Left lung (tissue), 10 donors: ENCODE measurements around the gene BUD23. TPM values are rescaled to one million over a fixed set of nuclear protein-coding genes. Genes with fewer than 3 reads are reported as not detected.

Experiments
- ATAC-seq: fragments of 200-7000 bp; cut with Tn5 transposase; one replicate; pipeline ENCODE4 v1.9.1; 2020; ENCODE audit warnings: moderate library complexity
- DNase-seq, 4 donors: peaks; one replicate each; pipeline ENCODE4 v3.0.0-alpha.2; 2013 to 2020
- H3K27ac ChIP-seq, 2 donors: fragments of 200-600 bp; sonication (generic) in 1 of 2; one replicate each; pipeline versions ENCODE4 v1.5.0 to v1.8.0; 2020 to 2021
- H3K27me3 ChIP-seq, 2 donors: fragments of 200-600 bp; sonication (generic) in 1 of 2; one replicate each; pipeline versions ENCODE4 v1.5.0 to v1.8.0; 2020 to 2021
- H3K36me3 ChIP-seq, 2 donors: fragments of 200-600 bp; sonication (generic) in 1 of 2; one replicate each; pipeline versions ENCODE4 v1.5.0 to v1.8.0; 2020 to 2021
- H3K4me1 ChIP-seq, 2 donors: fragments of 200-600 bp; one replicate each; pipeline ENCODE4 v1.8.0; 2021
- H3K4me3 ChIP-seq, 2 donors: fragments of 200-600 bp; sonication (generic) in 1 of 2; one replicate each; pipeline versions ENCODE4 v1.5.0 to v1.8.0; 2020 to 2021; ENCODE audit warnings: mild to moderate bottlenecking in 1 of 2
- H3K9me3 ChIP-seq, 2 donors: fragments of 200-600 bp; sonication (generic) in 1 of 2; one replicate each; pipeline versions ENCODE4 v1.5.0 to v1.8.0; 2020 to 2021
- intact Hi-C, 2 donors: fragments of 100-400 bp; cut with DNase I; formaldehyde crosslinking; loops; one replicate each; pipeline versions ENCODE4 v1.11.2 to v1.14.2; 2022
- polyA plus RNA-seq, 6 donors: library from polyadenylated mRNA; unstranded; fragments of 120-200 nt; gene quantifications; one replicate each; pipeline ENCODE4 v1.2.1, GENCODE V29; 2013; ENCODE audit not compliant: insufficient read length in 6 of 6
- total RNA-seq, 2 donors: library from RNA; stranded (reverse); fragmentation: NEBNext Ultra II Directional; extraction: Animal tissue kit (Norgen Biotek cat#: 25700); gene quantifications; one replicate each; pipeline ENCODE4 v1.2.1, GENCODE V29; 2021
- TF ChIP-seq, protein P1 (sequence below), 2 donors: fragments of 200-600 bp; sonication (generic) in 1 of 2; IDR thresholded peaks; one replicate each; pipeline versions ENCODE4 v1.5.0 to v1.8.0; 2021; ENCODE audit warnings: antibody characterized with exemption in 2 of 2
- donor health status: DM: no; HTN: yes; CAD: no.
- donor health status: DM: no; HTN: no; CAD: no.

BUD23 gene
- total and polyA plus RNA-seq, 8 donors = 44.6 to 95.0 (median 77.8) TPM

DNA sequence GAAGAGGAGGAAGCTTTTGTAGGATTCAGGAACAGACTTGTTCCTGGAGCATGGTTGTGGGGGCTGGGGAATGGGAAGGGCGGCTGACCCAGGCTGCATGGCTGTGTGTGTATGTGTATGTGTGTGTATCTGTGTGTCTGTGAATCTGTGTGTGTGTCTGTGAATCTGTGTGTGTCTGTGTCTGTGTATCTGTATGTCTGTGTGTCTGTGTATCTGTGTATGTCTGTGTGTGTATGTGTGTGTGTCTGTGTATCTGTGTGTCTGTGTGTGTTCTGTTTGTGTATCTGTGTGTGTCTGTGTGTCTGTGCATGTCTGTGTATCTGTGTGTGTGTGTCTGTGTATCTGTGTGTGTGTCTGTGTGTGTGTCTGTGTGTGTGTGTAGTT is 42.7 kb downstream of the BUD23 start:
- no peak for DNase-seq
- ATAC-seq = peak; percentile 5
- intact Hi-C loops = loop anchor here (5.0 to 10.0 kb wide), 2 partner anchors 111 to 119 kb away; no protein-coding TSS in a partner anchor
- Histone ChIP-seq H3K27ac (no peak overlapping the region), H3K9me3 (no peaks in the 10 kb centered on the region), H3K27me3 (peaks cover 0 to 53% of the 10 kb centered on the region in 2 donors), H3K4me1 (no peaks in the 10 kb centered on the region), H3K4me3 (no peak overlapping the region), H3K36me3 (no peaks in the 10 kb centered on the region)
- TF ChIP-seq, protein P1, sequence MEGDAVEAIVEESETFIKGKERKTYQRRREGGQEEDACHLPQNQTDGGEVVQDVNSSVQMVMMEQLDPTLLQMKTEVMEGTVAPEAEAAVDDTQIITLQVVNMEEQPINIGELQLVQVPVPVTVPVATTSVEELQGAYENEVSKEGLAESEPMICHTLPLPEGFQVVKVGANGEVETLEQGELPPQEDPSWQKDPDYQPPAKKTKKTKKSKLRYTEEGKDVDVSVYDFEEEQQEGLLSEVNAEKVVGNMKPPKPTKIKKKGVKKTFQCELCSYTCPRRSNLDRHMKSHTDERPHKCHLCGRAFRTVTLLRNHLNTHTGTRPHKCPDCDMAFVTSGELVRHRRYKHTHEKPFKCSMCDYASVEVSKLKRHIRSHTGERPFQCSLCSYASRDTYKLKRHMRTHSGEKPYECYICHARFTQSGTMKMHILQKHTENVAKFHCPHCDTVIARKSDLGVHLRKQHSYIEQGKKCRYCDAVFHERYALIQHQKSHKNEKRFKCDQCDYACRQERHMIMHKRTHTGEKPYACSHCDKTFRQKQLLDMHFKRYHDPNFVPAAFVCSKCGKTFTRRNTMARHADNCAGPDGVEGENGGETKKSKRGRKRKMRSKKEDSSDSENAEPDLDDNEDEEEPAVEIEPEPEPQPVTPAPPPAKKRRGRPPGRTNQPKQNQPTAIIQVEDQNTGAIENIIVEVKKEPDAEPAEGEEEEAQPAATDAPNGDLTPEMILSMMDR (IDR thresholded peaks at IDR 0.05) = peak in 1 of 2 donors; percentile 10

DNA sequence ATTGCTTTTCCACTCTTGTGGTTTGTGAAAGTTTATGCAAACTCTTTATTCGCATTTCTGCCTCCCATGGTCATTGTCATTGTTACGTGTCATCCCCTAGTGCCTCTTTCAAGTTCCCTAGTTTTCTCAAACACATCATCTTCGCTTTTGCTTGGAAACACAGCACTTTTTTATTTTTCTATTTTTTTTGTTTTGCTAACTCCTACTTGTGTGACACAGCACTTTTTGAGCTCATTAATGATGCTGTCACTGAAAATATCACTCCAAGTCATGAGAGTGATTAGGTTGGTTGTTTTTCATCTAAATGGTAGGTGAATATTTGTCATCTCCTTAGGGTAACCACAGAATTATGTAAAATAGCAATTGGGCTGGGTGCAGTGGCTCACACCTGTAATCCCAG is 44.6 kb downstream of the BUD23 start:
- DNase-seq (no peak), ATAC-seq (no peak)
- Histone ChIP-seq H3K4me1 (peaks cover 0 to 8% of the 10 kb centered on the region in 2 donors), H3K9me3 (no peaks in the 10 kb centered on the region), H3K36me3 (no peaks in the 10 kb centered on the region), H3K27ac (no peak overlapping the region), H3K4me3 (no peak overlapping the region), H3K27me3 (peaks cover 0 to 40% of the 10 kb centered on the region in 2 donors)
- TF ChIP-seq, protein P1 (IDR thresholded peaks at IDR 0.05) = no peak
- intact Hi-C loops = loop anchor here (5.0 to 10.0 kb wide), 2 partner anchors 113 to 121 kb away; no protein-coding TSS in a partner anchor

DNA sequence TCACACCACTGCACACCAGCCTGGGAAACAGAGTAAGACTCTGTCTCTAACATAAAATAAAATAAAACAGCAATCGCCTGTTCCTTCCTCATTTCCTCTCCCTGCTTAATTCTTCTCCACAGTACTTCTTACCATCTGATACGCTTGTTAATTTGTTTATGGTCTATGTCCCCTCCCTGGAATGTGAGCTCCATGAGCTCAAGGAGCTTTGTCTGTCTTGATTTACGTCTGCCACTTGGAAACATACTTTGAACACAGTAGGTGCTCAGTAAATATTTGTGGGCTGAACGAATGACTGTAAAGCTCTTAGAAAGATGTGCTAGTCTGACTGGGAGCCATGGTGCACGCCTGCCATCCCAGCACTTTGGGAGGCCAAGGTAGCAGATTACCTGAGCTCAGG is 45.2 kb downstream of the BUD23 start:
- Histone ChIP-seq H3K27me3 (peaks cover 0 to 40% of the 10 kb centered on the region in 2 donors), H3K4me3 (no peak overlapping the region), H3K27ac (no peak overlapping the region), H3K36me3 (no peaks in the 10 kb centered on the region), H3K4me1 (peaks cover 0 to 8% of the 10 kb centered on the region in 2 donors), H3K9me3 (no peaks in the 10 kb centered on the region)
- DNase-seq (no peak), ATAC-seq (no peak)
- TF ChIP-seq, protein P1 (IDR thresholded peaks at IDR 0.05) = no peak
- intact Hi-C loops = loop anchor here (5.0 to 10.0 kb wide), 2 partner anchors 114 to 121 kb away; no protein-coding TSS in a partner anchor

DNA sequence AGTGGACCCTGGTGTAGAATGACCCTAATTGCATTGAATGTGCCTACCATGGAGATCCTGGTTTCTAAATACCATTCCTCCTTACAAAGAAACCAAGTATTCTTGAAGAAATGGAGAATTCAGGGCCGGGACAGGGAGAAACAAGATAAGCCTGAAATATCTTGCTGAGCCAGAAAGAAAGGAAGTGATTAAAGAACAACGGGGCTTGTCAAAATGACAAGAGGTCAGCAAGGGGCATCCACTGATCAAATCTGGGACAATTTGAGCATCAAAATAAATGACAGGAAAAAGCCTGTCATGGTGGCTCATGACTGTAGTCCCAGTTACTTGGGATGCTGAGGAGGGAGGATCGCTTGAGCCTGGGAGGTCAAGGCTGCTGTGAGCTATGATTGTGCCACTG is 47.1 kb downstream of the BUD23 start:
- H3K36me3 ChIP-seq = peaks cover 0 to 1% of the 10 kb centered on the region in 2 donors
- intact Hi-C loops = no loop called here
- H3K27me3 ChIP-seq = peaks cover 0 to 26% of the 10 kb centered on the region in 2 donors
- H3K27ac ChIP-seq = no peak overlapping the region
- DNase-seq (no peak), ATAC-seq (no peak)
- TF ChIP-seq, protein P1 (IDR thresholded peaks at IDR 0.05) = no peak
- peaks cover 0 to 20% of the 10 kb centered on the region in 2 donors for H3K4me1 ChIP-seq
- no peak overlapping the region for H3K4me3 ChIP-seq
- no peaks in the 10 kb centered on the region for H3K9me3 ChIP-seq

DNA sequence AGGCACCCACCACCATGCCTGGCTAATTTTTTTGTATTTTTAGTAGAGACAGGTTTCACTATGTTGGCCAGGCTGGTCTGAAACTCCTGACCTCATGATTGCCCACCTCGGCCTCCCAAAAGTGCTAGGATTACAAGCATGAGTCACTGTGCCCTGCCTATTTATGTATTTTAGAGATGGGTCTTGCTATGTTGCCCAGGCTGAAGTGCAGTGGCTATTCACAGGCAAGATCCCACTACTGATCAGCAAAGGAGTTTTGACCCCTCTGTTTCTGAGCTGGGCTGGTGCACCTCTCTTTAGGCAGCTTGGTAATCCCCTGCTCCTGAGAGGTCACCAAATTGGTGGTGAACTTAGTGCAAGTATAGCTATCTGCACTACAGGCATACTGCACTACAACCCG is 49.0 kb downstream of the BUD23 start:
- Histone ChIP-seq H3K27ac (no peak overlapping the region), H3K4me3 (no peak overlapping the region), H3K4me1 (peaks cover 0 to 33% of the 10 kb centered on the region in 2 donors), H3K27me3 (peaks cover 0 to 10% of the 10 kb centered on the region in 2 donors), H3K9me3 (no peaks in the 10 kb centered on the region), H3K36me3 (peaks cover 0 to 15% of the 10 kb centered on the region in 2 donors)
- ATAC-seq (no peak), DNase-seq (no peak)
- TF ChIP-seq, protein P1 (IDR thresholded peaks at IDR 0.05) = no peak
- intact Hi-C loops = no loop called here
